GM23248 (cell line): Measurements from ENCODE around the gene WDR64.

Experiments
- EZH2 ChIP-seq: fragments of 200-600 bp; sonication (generic); IDR thresholded peaks from 2 replicates; pipeline ENCODE4 v1.6.1; 2018; ENCODE audit warnings: antibody characterized with exemption, mild to moderate bottlenecking; ENCODE audit not compliant: insufficient read depth, poor library complexity, severe bottlenecking
- EZH2phosphoT487 ChIP-seq: fragments of 200-600 bp; sonication (generic); IDR thresholded peaks from 2 replicates; pipeline ENCODE4 v1.6.1; 2018; ENCODE audit warnings: antibody characterized with exemption, moderate library complexity, mild to moderate bottlenecking, low read depth; ENCODE audit not compliant: insufficient read depth

- no peak for TF ChIP-seq EZH2
- TF ChIP-seq EZH2phosphoT487 = no peak
These were observed 37.9 kb upstream of the WDR64 start for GRCh38 chr1:241614144-241614543.
